HepG2 (cell line): Measurements from ENCODE around the gene GRK6. TPM values are rescaled to one million over a fixed set of nuclear protein-coding genes. Genes with fewer than 3 reads are reported as not detected.

ENCODE experiments used
- ATAC-seq: fragments of 200-7000 bp; cut with Tn5 transposase; 3 replicates; pipeline ENCODE4 v1.9.1; 2020; ENCODE audit warnings: mild to moderate bottlenecking, moderate library complexity
- BruUV-seq: library from RNA; stranded (reverse); fragments of 400-500 nt; replicated peaks from 2 replicates; lab custom pipeline; 2021; lab: Mats Ljungman, UMichigan
- CTCF ChIA-PET: fragments of 300-600 bp; formaldehyde crosslinking; extraction: SDS; loops from one replicate; lab custom pipeline; 2021; ENCODE audit warnings: low total read pairs, inconsistent platforms, low intra/inter-chr PET ratio; lab: Yijun Ruan, JAX
- POLR2A ChIA-PET: fragments of 350-600 bp; sonication (Branson Sonifier 250); formaldehyde crosslinking; loops from one replicate; lab custom pipeline; 2020; ENCODE audit warnings: antibody characterized with exemption, inconsistent platforms; lab: Yijun Ruan, JAX
- DNase-seq: peaks from one replicate; pipeline ENCODE4 v3.0.0-alpha.2; 2015; ENCODE audit warnings: low spot score
- FAIRE-seq: peaks from 3 replicates; lab custom pipeline; 2011; peaks lifted over from hg19 to GRCh38; lab: Jason Lieb, UNC
- H2AFZ ChIP-seq: one replicate; pipeline ENCODE4 v1.6.1; 2011; ENCODE audit warnings: low read length, inconsistent platforms
- H3K27ac ChIP-seq: fragments of 300-600 bp; 3 replicates; pipeline ENCODE4 v1.8.0; 2011; ENCODE audit warnings: mixed run types, mild to moderate bottlenecking, mixed read lengths, low read length, inconsistent platforms; ENCODE audit not compliant: insufficient read depth; ENCODE audit errors: extremely low read length
- H3K27me3 ChIP-seq, 2 experiments: fragments of 200-600 bp in 1 of 2; 2 replicates in 1 of 2; 3 replicates in 1 of 2; pipeline versions ENCODE4 v1.6.0 to v1.8.0; 2011; ENCODE audit warnings: low read length in 2 of 2, mild to moderate bottlenecking in 2 of 2, moderate library complexity in 2 of 2, inconsistent platforms in 1 of 2; ENCODE audit not compliant: insufficient read depth in 2 of 2, control insufficient read depth in 1 of 2
- H3K36me3 ChIP-seq, 2 experiments: fragments of 200-600 bp in 1 of 2; replicated peaks in 1 of 2; 2 replicates in 1 of 2; 3 replicates in 1 of 2; pipeline versions ENCODE4 v1.5.1 to v1.8.0; 2011; ENCODE audit warnings: low read length in 2 of 2, inconsistent platforms in 1 of 2; ENCODE audit not compliant: insufficient read depth in 2 of 2, control insufficient read depth in 1 of 2
- H3K4me1 ChIP-seq: 2 replicates; pipeline ENCODE4 v1.5.1; 2012; ENCODE audit warnings: low read length, inconsistent platforms; ENCODE audit not compliant: insufficient read depth
- H3K4me2 ChIP-seq: 2 replicates; pipeline ENCODE4 v1.6.0; 2011; ENCODE audit warnings: low read depth, low read length, inconsistent platforms
- H3K4me3 ChIP-seq, 3 experiments: fragments of 200-600 bp in 1 of 3; sonication (generic), shearing (Covaris generic) in 1 of 3; replicated peaks in 1 of 3; 2 replicates each; pipeline ENCODE4 v1.5.1; 2011 to 2016; ENCODE audit warnings: low read length in 3 of 3, inconsistent platforms in 2 of 3, low read depth in 2 of 3, mild to moderate bottlenecking in 2 of 3, control low read depth in 1 of 3, mixed read lengths in 1 of 3; ENCODE audit not compliant: insufficient read depth in 1 of 3
- H3K79me2 ChIP-seq: one replicate; pipeline ENCODE4 v1.6.1; 2011; ENCODE audit warnings: low read length, inconsistent platforms; ENCODE audit not compliant: insufficient read depth
- H3K9ac ChIP-seq: 2 replicates; pipeline ENCODE4 v1.6.0; 2011; ENCODE audit warnings: mild to moderate bottlenecking, low read depth, low read length, inconsistent platforms; ENCODE audit not compliant: insufficient read depth
- H3K9me3 ChIP-seq: 2 replicates; pipeline ENCODE4 v1.5.1; 2012; ENCODE audit warnings: mild to moderate bottlenecking, low read length
- H4K20me1 ChIP-seq: 2 replicates; pipeline ENCODE4 v1.6.0; 2011; ENCODE audit warnings: inconsistent platforms, mild to moderate bottlenecking, low read length, moderate library complexity; ENCODE audit not compliant: insufficient read depth
- EED ChIP-seq: sonication (generic); formaldehyde crosslinking; IDR thresholded peaks from 2 replicates; pipeline ENCODE4 v1.5.0; 2020; ENCODE audit warnings: mild to moderate bottlenecking, missing genetic modification reagents
- HNRNPL ChIP-seq: fragments of 200-400 bp; formaldehyde crosslinking; IDR thresholded peaks from 2 replicates; pipeline ENCODE4 v1.6.1; 2017; ENCODE audit warnings: mild to moderate bottlenecking, low read depth, low read length
- MTA1 ChIP-seq: sonication (generic); formaldehyde crosslinking; IDR thresholded peaks from 2 replicates; pipeline ENCODE4 v1.4.0; 2020; ENCODE audit warnings: missing genetic modification reagents, mild to moderate bottlenecking, borderline replicate concordance
- MYC ChIP-seq: sonication (generic); formaldehyde crosslinking; IDR thresholded peaks from 2 replicates; pipeline ENCODE4 v1.9.0; 2021; ENCODE audit warnings: missing genetic modification reagents, borderline replicate concordance
- PCBP1 ChIP-seq: fragments of 200-400 bp; formaldehyde crosslinking; IDR thresholded peaks from 2 replicates; pipeline ENCODE4 v1.6.1; 2017; ENCODE audit warnings: mild to moderate bottlenecking, low read depth, low read length, borderline replicate concordance
- ZNF138 ChIP-seq: sonication (generic); formaldehyde crosslinking; IDR thresholded peaks from 2 replicates; pipeline ENCODE4 v1.5.0; 2020; ENCODE audit warnings: mild to moderate bottlenecking, low read depth, missing genetic modification reagents
- ZNF44 ChIP-seq: sonication (generic); formaldehyde crosslinking; IDR thresholded peaks from 2 replicates; pipeline ENCODE4 v1.5.1; 2020; ENCODE audit warnings: mild to moderate bottlenecking, missing genetic modification reagents
- ZNF496 ChIP-seq: sonication (generic); formaldehyde crosslinking; IDR thresholded peaks from 2 replicates; pipeline ENCODE4 v1.8.1; 2023; ENCODE audit warnings: mild to moderate bottlenecking, moderate library complexity, missing genetic modification reagents; ENCODE audit not compliant: insufficient replicate concordance
- WGBS: methylation state at CpG from one replicate; pipeline ENCODE4 v1.1.6; 2017; ENCODE audit warnings: low lambda C conversion rate; 5-methylcytosine and 5-hydroxymethylcytosine counted together
- in situ Hi-C: cut with HindIII; loops from 2 replicates; pipeline ENCODE4 v1.10.0; 2017; ENCODE audit warnings: low pct_unique_long_range_greater_than_20kb; ENCODE audit not compliant: extremely low pct_ligation_motif_present
- intact Hi-C: fragments of 100-400 bp; cut with micrococcal nuclease; formaldehyde crosslinking; loops from one replicate; pipeline ENCODE4 v1.10.0; 2022; ENCODE audit not compliant: unreplicated experiment
- polyA plus RNA-seq, 8 experiments: library from polyadenylated mRNA; depleted of rRNA in 3 of 8; stranded (reverse) in 7 of 8; unstranded in 1 of 8; fragments of >200 nt; fragmentation: Illumina TruSeq in 4 of 8; extraction: Trizol in 4 of 8; gene quantifications; 2 replicates each; pipeline versions ENCODE4 v1.2.1 to v1.2.3, GENCODE V29; 2011 to 2016; ENCODE audit warnings: low read depth in 4 of 8, missing spikeins in 1 of 8, mixed read lengths in 1 of 8; ENCODE audit not compliant: insufficient read depth in 1 of 8
- total RNA-seq, 5 experiments: library from RNA; depleted of rRNA; stranded (reverse); fragments of >200 nt; fragmentation: Illumina TruSeq; extraction: Trizol; gene quantifications; 2 replicates each; pipeline ENCODE4 v1.2.3, GENCODE V29; 2016; ENCODE audit warnings: low read depth in 1 of 5
- TF ChIP-seq, protein P1 (sequence below): sonication (generic); formaldehyde crosslinking; IDR thresholded peaks from 2 replicates; pipeline ENCODE4 v1.5.0; 2020; ENCODE audit warnings: missing genetic modification reagents, mild to moderate bottlenecking, borderline replicate concordance
- TF ChIP-seq, protein P2 (sequence below): sonication (generic); formaldehyde crosslinking; IDR thresholded peaks from 2 replicates; pipeline ENCODE4 v1.9.0; 2022; ENCODE audit warnings: missing genetic modification reagents, mild to moderate bottlenecking, borderline replicate concordance

Gene GRK6
- total and polyA plus RNA-seq, 2 of the 13 experiments (the other 11 are each of a cell fraction or from before 2014, with no cell fraction given), result 13.2 to 19.9 TPM

DNA sequence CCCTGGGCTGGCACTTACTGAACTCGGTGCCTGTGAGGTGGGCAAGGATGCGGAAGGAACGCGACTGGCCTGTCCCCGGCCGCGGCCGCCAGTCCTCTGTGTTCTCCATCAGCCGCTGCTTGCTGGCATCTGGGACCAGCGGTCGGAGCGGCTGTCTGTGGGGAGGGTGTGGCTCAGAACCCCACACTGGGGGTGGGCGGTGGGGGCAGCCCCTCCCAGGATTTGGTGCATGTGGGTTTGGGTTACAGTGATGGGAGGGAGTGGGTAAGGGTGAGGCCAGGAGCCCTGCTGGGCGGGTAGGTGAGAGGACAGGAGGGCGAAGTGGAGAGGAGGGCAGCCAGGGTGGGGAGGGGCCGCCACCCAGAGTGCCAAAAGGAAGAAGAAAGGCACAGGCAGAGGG is 64.5 kb downstream of the GRK6 start:
- no peak overlapping the region for H3K4me2 ChIP-seq
- H3K27ac ChIP-seq, result no peak overlapping the region
- no peak overlapping the region for H3K4me3 ChIP-seq
- ChIA-PET CTCF (interaction anchor here (1.3 to 3.0 kb wide), 3 partner anchors 10 to 109 kb away, joined by 3 to 37 read pairs (median 14); partner anchors contain the start of gene B4GALT7), POLR2A (no interaction called here)
- ATAC-seq (no peak), DNase-seq (no peak)
- no TSS peak for BruUV-seq
- H3K36me3 ChIP-seq, result peaks cover 15 to 18% of the 10 kb centered on the region in 2 experiments; a peak in 4 of 5 replicates
- H3K4me1 ChIP-seq, result peaks cover 23% of the 10 kb centered on the region
- WGBS, result over 99% methylated on average over 16 of the region's 16 CpGs
- no peaks in the 10 kb centered on the region for H3K9me3 ChIP-seq
- in situ Hi-C loops, result no loop called here
- peaks cover 11% of the 10 kb centered on the region; the same call in 1 of the 2 replicates for H4K20me1 ChIP-seq
- H3K9ac ChIP-seq, result no peak overlapping the region
- intact Hi-C loops, result no loop called here
- TF ChIP-seq PCBP1 (0 out of 2 replicates have a peak, but pooled peaks have one; percentile 20), EED (CRISPR knock-in tag) (no peak), HNRNPL (no peak)
- TF ChIP-seq, protein P1, sequence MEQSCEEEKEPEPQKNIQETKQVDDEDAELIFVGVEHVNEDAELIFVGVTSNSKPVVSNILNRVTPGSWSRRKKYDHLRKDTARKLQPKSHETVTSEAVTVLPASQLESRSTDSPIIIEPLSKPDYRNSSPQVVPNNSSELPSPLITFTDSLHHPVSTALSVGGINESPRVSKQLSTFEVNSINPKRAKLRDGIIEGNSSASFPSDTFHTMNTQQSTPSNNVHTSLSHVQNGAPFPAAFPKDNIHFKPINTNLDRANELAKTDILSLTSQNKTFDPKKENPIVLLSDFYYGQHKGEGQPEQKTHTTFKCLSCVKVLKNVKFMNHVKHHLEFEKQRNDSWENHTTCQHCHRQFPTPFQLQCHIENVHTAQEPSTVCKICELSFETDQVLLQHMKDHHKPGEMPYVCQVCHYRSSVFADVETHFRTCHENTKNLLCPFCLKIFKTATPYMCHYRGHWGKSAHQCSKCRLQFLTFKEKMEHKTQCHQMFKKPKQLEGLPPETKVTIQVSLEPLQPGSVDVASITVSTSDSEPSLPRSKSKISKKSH (CRISPR knock-in tag), result 0 out of 2 replicates have a peak, but pooled peaks have one; percentile 36
- TF ChIP-seq, all 625 proteins: peak for 2
- Histone ChIP-seq H2AFZ (no peak overlapping the region), H3K79me2 (no peaks in the 10 kb centered on the region), H3K27me3 (no peaks in the 10 kb centered on the region)
- FAIRE-seq, result no peak

DNA sequence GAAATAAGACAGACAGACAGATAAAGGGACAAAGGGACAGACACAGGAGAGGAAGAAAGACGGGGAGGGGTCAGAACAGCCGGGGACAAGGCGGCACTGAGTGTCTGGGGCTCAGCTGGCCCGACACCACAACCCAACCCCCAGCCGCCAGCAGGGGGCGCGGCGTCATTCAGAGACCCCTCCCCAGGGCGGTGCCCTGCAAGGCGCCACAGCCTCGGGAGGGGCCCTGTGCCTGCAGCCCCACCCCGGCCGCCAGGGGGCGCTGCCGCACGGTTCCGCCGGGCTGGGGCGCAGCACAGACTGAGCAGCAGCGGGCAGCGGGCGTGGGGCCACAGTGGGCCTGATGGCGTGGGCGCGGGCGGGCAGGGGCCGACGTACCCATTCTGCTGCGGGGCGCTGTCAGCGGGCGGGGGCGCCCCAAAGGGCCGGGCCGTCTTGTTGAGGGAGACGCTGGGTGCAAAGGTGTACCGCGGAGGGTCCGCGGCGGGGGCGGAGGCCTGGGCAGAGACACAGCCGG is 65.0 kb downstream of the GRK6 start:
- intact Hi-C loops, result no loop called here
- DNase-seq (peak; percentile 65), FAIRE-seq (no peak), ATAC-seq (peak; percentile 64)
- Histone ChIP-seq H3K4me2 (no peak overlapping the region), H3K79me2 (no peaks in the 10 kb centered on the region), H3K36me3 (peaks cover 15 to 18% of the 10 kb centered on the region in 2 experiments; a peak in 4 of 5 replicates), H3K27ac (no peak overlapping the region), H2AFZ (no peak overlapping the region), H3K9me3 (no peaks in the 10 kb centered on the region), H4K20me1 (peaks cover 14% of the 10 kb centered on the region; the same call in 1 of the 2 replicates), H3K27me3 (no peaks in the 10 kb centered on the region), H3K4me1 (peaks cover 28% of the 10 kb centered on the region), H3K9ac (no peak overlapping the region), H3K4me3 (no peak overlapping the region)
- POLR2A ChIA-PET, result no interaction called here
- no TSS peak for BruUV-seq
- CTCF ChIA-PET, result interaction anchor here (1.3 to 3.0 kb wide), 3 partner anchors 10 to 108 kb away, joined by 3 to 37 read pairs (median 14); partner anchors contain the start of gene B4GALT7
- in situ Hi-C loops, result no loop called here
- 88% methylated on average over 27 of the region's 43 CpGs for WGBS
- TF ChIP-seq, protein P2, sequence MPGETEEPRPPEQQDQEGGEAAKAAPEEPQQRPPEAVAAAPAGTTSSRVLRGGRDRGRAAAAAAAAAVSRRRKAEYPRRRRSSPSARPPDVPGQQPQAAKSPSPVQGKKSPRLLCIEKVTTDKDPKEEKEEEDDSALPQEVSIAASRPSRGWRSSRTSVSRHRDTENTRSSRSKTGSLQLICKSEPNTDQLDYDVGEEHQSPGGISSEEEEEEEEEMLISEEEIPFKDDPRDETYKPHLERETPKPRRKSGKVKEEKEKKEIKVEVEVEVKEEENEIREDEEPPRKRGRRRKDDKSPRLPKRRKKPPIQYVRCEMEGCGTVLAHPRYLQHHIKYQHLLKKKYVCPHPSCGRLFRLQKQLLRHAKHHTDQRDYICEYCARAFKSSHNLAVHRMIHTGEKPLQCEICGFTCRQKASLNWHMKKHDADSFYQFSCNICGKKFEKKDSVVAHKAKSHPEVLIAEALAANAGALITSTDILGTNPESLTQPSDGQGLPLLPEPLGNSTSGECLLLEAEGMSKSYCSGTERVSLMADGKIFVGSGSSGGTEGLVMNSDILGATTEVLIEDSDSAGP (CRISPR knock-in tag), result peak; percentile 37
- TF ChIP-seq MYC, result peak; percentile 52; the same call in 1 of the 2 replicates
- TF ChIP-seq ZNF44 (CRISPR knock-in tag), result no peak
- no peak for TF ChIP-seq ZNF496 (CRISPR knock-in tag)
- 0 out of 2 replicates have a peak, but pooled peaks have one; percentile 56 for TF ChIP-seq MTA1 (CRISPR knock-in tag)
- TF ChIP-seq ZNF138 (CRISPR knock-in tag), result 0 out of 2 replicates have a peak, but pooled peaks have one; percentile 42
